Erythroblast (primary cell): Measurements from ENCODE around the gene ANKMY1.

Experiments used
- GATA1 ChIP-seq: IDR thresholded peaks from 2 replicates; pipeline ENCODE4 v1.6.1; 2011; ENCODE audit warnings: low read depth, mild to moderate bottlenecking, control low read depth, low read length, moderate library complexity
- POLR2A ChIP-seq: IDR thresholded peaks from 2 replicates; pipeline ENCODE4 v1.6.1; 2011; ENCODE audit warnings: mild to moderate bottlenecking, low read length

GRCh38 chr2:240520974-240521350, 36.8 kb downstream of the ANKMY1 start:
- no peak for TF ChIP-seq POLR2A
- TF ChIP-seq GATA1 = no peak
